Stimulated activated CD4-positive, alpha-beta T cell treated with anti-CD3 and anti-CD28 coated beads, TNF-alpha, amount 100 ng/mL, for 48 hours (primary cell): ENCODE results near the gene TENT5A.

ENCODE experiments used
- DNase-seq, 3 donors: peaks; one replicate each; pipeline ENCODE4 v3.0.0-alpha.2; 2020; ENCODE audit warnings: low read depth in 3 of 3

The TENT5A gene

GRCh38 chr6:81771097-81771496 lies 18.6 kb upstream of the TENT5A start:
- DNase-seq: no peak

- DNase-seq: no peak
These were observed 17.9 kb upstream of the TENT5A start for GRCh38 chr6:81770381-81770780.

- no peak for DNase-seq
These were observed 17.3 kb upstream of the TENT5A start for GRCh38 chr6:81769824-81770223.

- DNase-seq: no peak
These were observed 15.9 kb upstream of the TENT5A start for GRCh38 chr6:81768150-81768942.

- DNase-seq: no peak
These were observed 14.8 kb upstream of the TENT5A start for GRCh38 chr6:81767163-81767891.

GRCh38 chr6:81766482-81767069 lies 14.1 kb upstream of the TENT5A start:
- no peak for DNase-seq

GRCh38 chr6:81764531-81764930 lies 12.1 kb upstream of the TENT5A start:
- DNase-seq: no peak

- DNase-seq: no peak
These were observed 11.5 kb upstream of the TENT5A start for GRCh38 chr6:81763968-81764367.

- DNase-seq: no peak
These were observed 10.6 kb upstream of the TENT5A start for GRCh38 chr6:81763051-81763450.

- no peak for DNase-seq
These were observed 10.1 kb upstream of the TENT5A start for GRCh38 chr6:81762606-81763005.

- no peak for DNase-seq
These were observed 9.7 kb upstream of the TENT5A start for GRCh38 chr6:81762132-81762531.

GRCh38 chr6:81761197-81761596 lies 8.7 kb upstream of the TENT5A start:
- no peak for DNase-seq

- no peak for DNase-seq
These were observed 7.3 kb upstream of the TENT5A start for GRCh38 chr6:81759782-81760181.

GRCh38 chr6:81758221-81758620 lies 5.7 kb upstream of the TENT5A start:
- no peak for DNase-seq

- DNase-seq: no peak
These were observed 4.2 kb upstream of the TENT5A start for GRCh38 chr6:81756690-81757089.

- no peak for DNase-seq
These were observed 3.1 kb upstream of the TENT5A start for GRCh38 chr6:81755551-81755950.

- DNase-seq: no peak
These were observed 2.4 kb upstream of the TENT5A start for GRCh38 chr6:81754906-81755305.

GRCh38 chr6:81753711-81754577 lies 1.5 kb upstream of the TENT5A start:
- DNase-seq: peak; percentile 64 to 81 (median 75)

GRCh38 chr6:81752921-81753710 lies 635 bp upstream of the TENT5A start:
- DNase-seq: peak; percentile 4 to 25 (median 8)

GRCh38 chr6:81751388-81752083 lies 945 bp downstream of the TENT5A start:
- DNase-seq: no peak
